Brain microvascular endothelial cell (primary cell): ENCODE data around the gene NEB.
"Not testable (repeated sequence)": the region's sequence is repeated elsewhere in the genome, so short reads cannot be mapped to it uniquely, and the experiment has no call there.

ENCODE experiments used
- DNase-seq: peaks from one replicate; pipeline ENCODE4 v3.0.0-alpha.2; 2020
- H3K27ac ChIP-seq: fragments of 250-450 bp; sonication (Bioruptor Pico); 2 replicates; pipeline ENCODE4 v1.5.1; 2020; ENCODE audit warnings: mild to moderate bottlenecking, moderate library complexity
- H3K27me3 ChIP-seq: fragments of 250-450 bp; sonication (Bioruptor Pico); replicated peaks from 2 replicates; pipeline ENCODE4 v1.5.1; 2020; ENCODE audit warnings: mild to moderate bottlenecking
- H3K36me3 ChIP-seq: fragments of 250-450 bp; sonication (Bioruptor Pico); replicated peaks from 2 replicates; pipeline ENCODE4 v1.5.1; 2020; ENCODE audit warnings: mild to moderate bottlenecking
- H3K4me3 ChIP-seq: 2 replicates; pipeline ENCODE4 v1.5.1; 2011; ENCODE audit warnings: low read depth, mild to moderate bottlenecking, control low read depth, low read length, moderate library complexity
- in situ Hi-C: cut with HindIII; loops from 2 replicates; pipeline ENCODE4 v1.10.0; 2017; ENCODE audit warnings: low sequenced_read_pairs, low pct_ligation_motif_present
- TF ChIP-seq, protein P1 (sequence below): IDR thresholded peaks from 2 replicates; pipeline ENCODE4 v1.5.1; 2011; ENCODE audit warnings: low read depth, mild to moderate bottlenecking, moderate library complexity, low read length, control low read depth, inconsistent platforms; ENCODE audit errors: missing control alignments

Gene NEB

GRCh38 chr2:151644580-151644979 is 89.7 kb downstream of the NEB start:
- H3K27ac ChIP-seq: no peak overlapping the region
- no peak for DNase-seq
- no peak overlapping the region for H3K4me3 ChIP-seq
- in situ Hi-C loops: no loop called here
- H3K27me3 ChIP-seq: no peaks in the 10 kb centered on the region
- TF ChIP-seq, protein P1, sequence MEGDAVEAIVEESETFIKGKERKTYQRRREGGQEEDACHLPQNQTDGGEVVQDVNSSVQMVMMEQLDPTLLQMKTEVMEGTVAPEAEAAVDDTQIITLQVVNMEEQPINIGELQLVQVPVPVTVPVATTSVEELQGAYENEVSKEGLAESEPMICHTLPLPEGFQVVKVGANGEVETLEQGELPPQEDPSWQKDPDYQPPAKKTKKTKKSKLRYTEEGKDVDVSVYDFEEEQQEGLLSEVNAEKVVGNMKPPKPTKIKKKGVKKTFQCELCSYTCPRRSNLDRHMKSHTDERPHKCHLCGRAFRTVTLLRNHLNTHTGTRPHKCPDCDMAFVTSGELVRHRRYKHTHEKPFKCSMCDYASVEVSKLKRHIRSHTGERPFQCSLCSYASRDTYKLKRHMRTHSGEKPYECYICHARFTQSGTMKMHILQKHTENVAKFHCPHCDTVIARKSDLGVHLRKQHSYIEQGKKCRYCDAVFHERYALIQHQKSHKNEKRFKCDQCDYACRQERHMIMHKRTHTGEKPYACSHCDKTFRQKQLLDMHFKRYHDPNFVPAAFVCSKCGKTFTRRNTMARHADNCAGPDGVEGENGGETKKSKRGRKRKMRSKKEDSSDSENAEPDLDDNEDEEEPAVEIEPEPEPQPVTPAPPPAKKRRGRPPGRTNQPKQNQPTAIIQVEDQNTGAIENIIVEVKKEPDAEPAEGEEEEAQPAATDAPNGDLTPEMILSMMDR: no peak
- no peaks in the 10 kb centered on the region for H3K36me3 ChIP-seq

GRCh38 chr2:151641895-151642294 is 92.4 kb downstream of the NEB start:
- H3K36me3 ChIP-seq, DNase-seq, in situ Hi-C loops, H3K27me3 ChIP-seq, H3K4me3 ChIP-seq, H3K27ac ChIP-seq: not testable (repeated sequence)

- no peak overlapping the region for H3K4me3 ChIP-seq
- DNase-seq: no peak
- TF ChIP-seq, protein P1: peak; percentile 9
- in situ Hi-C loops: no loop called here
- no peaks in the 10 kb centered on the region for H3K27me3 ChIP-seq
- no peaks in the 10 kb centered on the region for H3K36me3 ChIP-seq
- no peak overlapping the region for H3K27ac ChIP-seq
Measured at GRCh38 chr2:151640087-151640486, 94.2 kb downstream of the NEB start.

- no peak for DNase-seq
- in situ Hi-C loops: no loop called here
- Histone ChIP-seq H3K27me3 (no peaks in the 10 kb centered on the region), H3K36me3 (no peaks in the 10 kb centered on the region), H3K4me3 (no peak overlapping the region), H3K27ac (no peak overlapping the region)
- TF ChIP-seq, protein P1: no peak
Measured at GRCh38 chr2:151638990-151639389, 95.3 kb downstream of the NEB start.

GRCh38 chr2:151638191-151638933 is 95.9 kb downstream of the NEB start:
- in situ Hi-C loops: no loop called here
- TF ChIP-seq, protein P1: no peak
- Histone ChIP-seq H3K36me3 (no peaks in the 10 kb centered on the region), H3K4me3 (no peak overlapping the region), H3K27ac (no peak overlapping the region), H3K27me3 (no peaks in the 10 kb centered on the region)
- DNase-seq: no peak

- no peak overlapping the region for H3K4me3 ChIP-seq
- TF ChIP-seq, protein P1: no peak
- in situ Hi-C loops: no loop called here
Measured at GRCh38 chr2:151637271-151637781, 97.0 kb downstream of the NEB start.

More at GRCh38 chr2:151637271-151637781, 97.0 kb downstream of the NEB start:
- Histone ChIP-seq H3K36me3 (no peaks in the 10 kb centered on the region), H3K27me3 (no peaks in the 10 kb centered on the region), H3K27ac (no peak overlapping the region)
- no peak for DNase-seq
